SH-SY5Y (cell line): ENCODE results near the gene ADCY2.

Experiments
- GATA2 ChIP-seq: IDR thresholded peaks from 2 replicates; pipeline ENCODE4 v1.6.1; 2011; ENCODE audit warnings: mild to moderate bottlenecking, low read depth, low read length
- GATA3 ChIP-seq: IDR thresholded peaks from 2 replicates; pipeline ENCODE4 v1.6.1; 2011; ENCODE audit warnings: low read depth, mild to moderate bottlenecking, low read length, moderate library complexity

DNA sequence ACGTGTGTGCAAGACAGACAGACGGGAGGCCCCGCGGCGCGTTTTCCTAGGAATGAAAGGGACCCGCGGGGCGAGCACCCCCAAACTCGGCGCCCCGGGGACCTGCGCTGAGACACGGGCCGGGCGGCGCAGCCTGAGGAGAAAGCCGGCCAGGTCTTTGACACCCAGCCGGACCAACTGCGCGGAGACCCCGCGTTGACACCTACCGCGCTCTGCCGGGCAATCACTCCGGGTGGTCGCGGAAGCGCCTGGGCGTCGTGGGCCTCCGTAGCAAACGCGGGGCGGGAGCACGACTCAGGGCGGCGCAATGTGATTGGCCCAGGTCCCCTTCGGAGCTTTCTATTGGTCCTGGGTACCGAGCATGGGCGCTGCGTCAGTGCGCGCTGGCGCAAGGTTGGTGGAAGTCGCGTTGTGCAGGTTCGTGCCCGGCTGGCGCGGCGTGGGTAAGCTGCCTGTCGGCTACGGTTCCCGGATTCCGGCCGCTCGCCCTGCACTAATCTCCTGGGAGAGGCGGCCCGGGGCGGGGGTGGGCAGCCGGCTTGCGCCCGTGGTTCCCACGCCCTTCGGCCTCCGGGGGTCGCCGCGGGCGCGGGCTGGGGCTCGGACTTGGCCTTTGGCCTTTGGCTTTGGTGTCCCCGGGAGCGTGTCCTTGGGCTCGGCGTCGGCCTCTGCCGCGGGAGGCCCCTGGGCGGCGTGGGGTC is 473.0 kb downstream of the ADCY2 start, which contains the start of the genes FASTKD3 and MTRR:
- TF ChIP-seq GATA3 (no peak), GATA2 (no peak)
